Right lobe of liver (tissue), 6 donors: Measurements from ENCODE around the gene ZDHHC11. TPM values are rescaled to one million over a fixed set of nuclear protein-coding genes. Genes with fewer than 3 reads are reported as not detected.
"Not testable (repeated sequence)": the region's sequence is repeated elsewhere in the genome, so short reads cannot be mapped to it uniquely, and the experiment has no call there.

Experiments
- ATAC-seq, 4 donors: fragments of 200-7000 bp; cut with Tn5 transposase; one replicate each; pipeline ENCODE4 v1.9.1; 2020; ENCODE audit warnings: mild to moderate bottlenecking in 4 of 4, moderate library complexity in 4 of 4
- DNase-seq, 3 donors: peaks; one replicate each; pipeline ENCODE4 v3.0.0-alpha.2; 2020
- H3K27ac ChIP-seq, 3 donors: fragments of 200-600 bp; one replicate each; pipeline ENCODE4 v1.8.0; 2022
- H3K27me3 ChIP-seq, 2 donors: fragments of 200-600 bp; one replicate each; pipeline ENCODE4 v1.8.0; 2022
- H3K36me3 ChIP-seq, 4 donors: fragments of 200-600 bp; sonication (generic) in 1 of 4; one replicate each; pipeline versions ENCODE4 v1.5.1 to v1.8.0; 2017 to 2022; ENCODE audit warnings: control low read depth in 1 of 4
- H3K4me1 ChIP-seq, 4 donors: fragments of 200-600 bp; sonication (generic) in 1 of 4; one replicate each; pipeline versions ENCODE4 v1.5.1 to v1.8.0; 2017 to 2022; ENCODE audit warnings: control low read depth in 1 of 4
- H3K4me3 ChIP-seq, 3 donors: fragments of 200-600 bp; one replicate each; pipeline ENCODE4 v1.8.0; 2022
- H3K9me3 ChIP-seq, 4 donors: fragments of 200-600 bp; sonication (generic) in 1 of 4; one replicate each; pipeline versions ENCODE4 v1.5.1 to v1.8.0; 2017 to 2022; ENCODE audit warnings: control low read depth in 1 of 4
- CTCF ChIP-seq, 4 donors: fragments of 200-600 bp in 3 of 4; fragments of 450-650 bp in 1 of 4; IDR thresholded peaks; one replicate each; pipeline versions ENCODE4 v1.5.1 to v1.8.0; 2016 to 2022; ENCODE audit warnings: antibody characterized with exemption in 4 of 4, mild to moderate bottlenecking in 2 of 4
- POLR2A ChIP-seq: fragments of 450-650 bp; IDR thresholded peaks from one replicate; pipeline ENCODE4 v1.6.1; 2017; ENCODE audit warnings: antibody characterized with exemption, mild to moderate bottlenecking
- WGBS: methylation state at CpG from one replicate; pipeline ENCODE4 v1.1.6; 2018; ENCODE audit warnings: low coverage, low lambda C conversion rate; ENCODE audit not compliant: insufficient coverage; ENCODE audit errors: missing lambda C conversion rate; 5-methylcytosine and 5-hydroxymethylcytosine counted together
- intact Hi-C, 2 donors: fragments of 100-400 bp; cut with DNase I; formaldehyde crosslinking; loops; one replicate each; pipeline versions ENCODE4 v1.11.2 to v1.14.1; 2022
- total RNA-seq, 6 experiments: library from RNA; depleted of rRNA in 2 of 6; stranded (reverse); fragments of >200 nt in 2 of 6; fragmentation: NEBNext Ultra II Directional in 3 of 6; extraction: Animal tissue kit (Norgen Biotek cat#: 25700) in 3 of 6; gene quantifications; one replicate each; pipeline versions ENCODE4 v1.1.0 to v1.2.4, GENCODE V29; 2016 to 2023
- donor health status: DM: no; HTN: yes; CAD: no.
- donor health status: DM: no; HTN: no; CAD: no.
- donor health status: DM: no; HTN: no; CAD: no.
- donor health status: DM: no; HTN: yes; CAD: no.
- donor health status: DM: no; HTN: yes; CAD: no.

The ZDHHC11 gene
- total RNA-seq, 6 experiments from 2014 or later: 0.50 to 14.4 (median 5.8) TPM

GRCh38 chr5:854217-854616, 3.4 kb upstream of the ZDHHC11 start:
- H3K27ac ChIP-seq: no peak overlapping the region
- H3K4me1 ChIP-seq: no peaks in the 10 kb centered on the region
- intact Hi-C loops: no loop called here
- DNase-seq (peak in 2 of 3 donors; percentile 2 to 43), ATAC-seq (no peak)
- no peaks in the 10 kb centered on the region for H3K9me3 ChIP-seq
- TF ChIP-seq POLR2A (no peak), CTCF (IDR thresholded peaks at IDR 0.05) (no peak)
- 79% methylated on average over 7 of the region's 13 CpGs for WGBS
- H3K4me3 ChIP-seq: no peak overlapping the region
- H3K36me3 ChIP-seq: no peaks in the 10 kb centered on the region
- H3K27me3 ChIP-seq: no peaks in the 10 kb centered on the region

GRCh38 chr5:853416-854090, 2.8 kb upstream of the ZDHHC11 start:
- H3K36me3 ChIP-seq, H3K4me3 ChIP-seq, intact Hi-C loops, H3K27me3 ChIP-seq, H3K9me3 ChIP-seq, H3K4me1 ChIP-seq, H3K27ac ChIP-seq, ATAC-seq: not testable (repeated sequence)
- WGBS: 84% methylated on average over 8 of the region's 18 CpGs
- DNase-seq: peak in 2 of 3 donors; percentile 5 to 34

GRCh38 chr5:852431-853401, 1.9 kb upstream of the ZDHHC11 start:
- no peaks in the 10 kb centered on the region for H3K4me1 ChIP-seq
- no peaks in the 10 kb centered on the region for H3K9me3 ChIP-seq
- ATAC-seq (no peak), DNase-seq (peak; percentile 7 to 42 (median 7))
- intact Hi-C loops: no loop called here
- no peak overlapping the region for H3K4me3 ChIP-seq
- WGBS: 82% methylated on average over 34 of the region's 55 CpGs
- no peak overlapping the region for H3K27ac ChIP-seq
- TF ChIP-seq CTCF (IDR thresholded peaks at IDR 0.05): no peak
- TF ChIP-seq POLR2A: no peak
- no peaks in the 10 kb centered on the region for H3K27me3 ChIP-seq
- H3K36me3 ChIP-seq: no peaks in the 10 kb centered on the region

GRCh38 chr5:852018-852417, 1.2 kb upstream of the ZDHHC11 start:
- intact Hi-C loops: no loop called here
- H3K27me3 ChIP-seq: no peaks in the 10 kb centered on the region
- H3K27ac ChIP-seq: no peak overlapping the region
- TF ChIP-seq CTCF (IDR thresholded peaks at IDR 0.05) (no peak), POLR2A (no peak)
- no peaks in the 10 kb centered on the region for H3K9me3 ChIP-seq
- ATAC-seq (no peak), DNase-seq (peak in 1 of 3 donors; percentile 7)
- no peaks in the 10 kb centered on the region for H3K36me3 ChIP-seq
- H3K4me3 ChIP-seq: no peak overlapping the region
- H3K4me1 ChIP-seq: no peaks in the 10 kb centered on the region
- 38% methylated on average over 5 of the region's 5 CpGs for WGBS

- Histone ChIP-seq H3K27ac (no peak overlapping the region), H3K27me3 (no peaks in the 10 kb centered on the region), H3K4me3 (no peak overlapping the region), H3K9me3 (no peaks in the 10 kb centered on the region), H3K4me1 (no peaks in the 10 kb centered on the region), H3K36me3 (no peaks in the 10 kb centered on the region)
- no peak for ATAC-seq
- intact Hi-C loops: no loop called here
- DNase-seq: peak; percentile 12 to 28 (median 28)
- TF ChIP-seq POLR2A: no peak
- TF ChIP-seq CTCF (IDR thresholded peaks at IDR 0.05): no peak
- 63% methylated on average over 8 of the region's 16 CpGs for WGBS
Measured at GRCh38 chr5:851553-851952, 767 bp upstream of the ZDHHC11 start.
